K562 (cell line): Measurements from ENCODE around the gene SERGEF. TPM values are rescaled to one million over a fixed set of nuclear protein-coding genes. Genes with fewer than 3 reads are reported as not detected.

Experiments used
- ATAC-seq: fragments of 200-7000 bp; cut with Tn5 transposase; 3 replicates; pipeline ENCODE4 v1.9.1; 2020; ENCODE audit warnings: moderate library complexity
- BruUV-seq: library from RNA; stranded (reverse); fragments of 400-500 nt; replicated peaks from 2 replicates; lab custom pipeline; 2021; lab: Mats Ljungman, UMichigan
- CTCF ChIA-PET: fragments of 300-600 bp; formaldehyde crosslinking; extraction: SDS; loops from one replicate; lab custom pipeline; 2021; ENCODE audit warnings: low intra/inter-chr PET ratio; lab: Yijun Ruan, JAX
- POLR2A ChIA-PET: fragments of 300-600, 350-650 bp; sonication (Branson Sonifier 250); formaldehyde crosslinking; extraction: SDS; loops from one replicate; lab custom pipeline; 2021; ENCODE audit warnings: antibody characterized with exemption, inconsistent platforms; lab: Yijun Ruan, JAX
- DNase-seq, 4 experiments: peaks; one replicate each; pipeline versions ENCODE4 v3.0.0 to v3.0.0-alpha.2; 2011 to 2018; ENCODE audit warnings: low spot score in 3 of 4, mixed read lengths in 3 of 4; ENCODE audit errors: extremely low read depth in 1 of 4
- FAIRE-seq: peaks from 2 replicates; lab custom pipeline; 2011; peaks lifted over from hg19 to GRCh38; lab: Jason Lieb, UNC
- H2AFZ ChIP-seq: 2 replicates; pipeline ENCODE4 v1.6.0; 2011; ENCODE audit warnings: low read depth, low read length, control low read depth, inconsistent platforms
- H3K27ac ChIP-seq: fragments of 200-600 bp; 3 replicates; pipeline ENCODE4 v1.8.0; 2011; ENCODE audit warnings: low read depth, mild to moderate bottlenecking, control low read depth, inconsistent platforms, low read length, moderate library complexity, mixed read lengths; ENCODE audit errors: extremely low read depth
- H3K27me3 ChIP-seq, 2 experiments: fragments of 300-600 bp in 1 of 2; 2 replicates in 1 of 2; 3 replicates in 1 of 2; pipeline versions ENCODE4 v1.6.0 to v1.8.0; 2011; ENCODE audit warnings: inconsistent platforms in 2 of 2, low read length in 2 of 2, mild to moderate bottlenecking in 1 of 2, mixed read lengths in 1 of 2, moderate library complexity in 1 of 2; ENCODE audit not compliant: control insufficient read depth in 2 of 2, insufficient read depth in 2 of 2
- H3K36me3 ChIP-seq: fragments of 300-600 bp; 3 replicates; pipeline ENCODE4 v1.8.0; 2011; ENCODE audit warnings: mild to moderate bottlenecking, low read length, inconsistent platforms; ENCODE audit not compliant: control insufficient read depth, insufficient read depth
- H3K4me1 ChIP-seq, 2 experiments: fragments of 200-600 bp in 1 of 2; replicated peaks in 1 of 2; 2 replicates in 1 of 2; 3 replicates in 1 of 2; pipeline versions ENCODE4 v1.5.1 to v1.8.0; 2011; ENCODE audit warnings: inconsistent platforms in 2 of 2, low read length in 2 of 2, mild to moderate bottlenecking in 1 of 2, mixed read lengths in 1 of 2, moderate library complexity in 1 of 2; ENCODE audit not compliant: control insufficient read depth in 2 of 2, insufficient read depth in 2 of 2
- H3K4me2 ChIP-seq: 2 replicates; pipeline ENCODE4 v1.6.1; 2011; ENCODE audit warnings: low read length, control low read depth, inconsistent platforms, mixed read lengths; ENCODE audit not compliant: insufficient read depth
- H3K4me3 ChIP-seq: fragments of 200-600 bp; sonication (generic), shearing (Covaris generic); 2 replicates; pipeline ENCODE4 v1.5.1; 2016; ENCODE audit warnings: control low read depth, inconsistent platforms
- H3K79me2 ChIP-seq: fragments of 200-600 bp; 3 replicates; pipeline ENCODE4 v1.8.0; 2011; ENCODE audit warnings: low read length, inconsistent platforms; ENCODE audit not compliant: control insufficient read depth, insufficient read depth
- H3K9ac ChIP-seq, 2 experiments: 2 replicates each; pipeline versions ENCODE4 v1.6.0 to v1.6.1; 2011; ENCODE audit warnings: low read depth in 2 of 2, low read length in 2 of 2, control low read depth in 1 of 2, inconsistent platforms in 1 of 2, mild to moderate bottlenecking in 1 of 2, mixed read lengths in 1 of 2; ENCODE audit not compliant: insufficient read depth in 1 of 2
- H3K9me1 ChIP-seq: one replicate; pipeline ENCODE4 v1.6.0; 2011; ENCODE audit warnings: inconsistent platforms, mild to moderate bottlenecking, low read length, moderate library complexity; ENCODE audit not compliant: control insufficient read depth, insufficient read depth
- H3K9me3 ChIP-seq: replicated peaks from 2 replicates; pipeline ENCODE4 v1.5.1; 2011; ENCODE audit warnings: low read depth, low read length, inconsistent platforms; ENCODE audit not compliant: control insufficient read depth, insufficient read depth
- H4K20me1 ChIP-seq: replicated peaks from 2 replicates; pipeline ENCODE4 v1.6.1; 2011; ENCODE audit warnings: low read length, inconsistent platforms, mixed read lengths; ENCODE audit not compliant: control insufficient read depth, insufficient read depth
- ESRRB ChIP-seq: fragments of 250-450 bp; sonication (Bioruptor Pico); IDR thresholded peaks from 2 replicates; pipeline ENCODE4 v1.5.0; 2020; ENCODE audit warnings: mild to moderate bottlenecking, moderate library complexity, borderline replicate concordance
- PRMT5 ChIP-seq: sonication (generic); formaldehyde crosslinking; IDR thresholded peaks from 2 replicates; pipeline ENCODE4 v1.5.0; 2020; ENCODE audit warnings: missing genetic modification reagents
- RNF219 ChIP-seq: fragments of 250-450 bp; sonication (Bioruptor Pico); IDR thresholded peaks from 2 replicates; pipeline ENCODE4 v1.5.0; 2022; ENCODE audit warnings: mild to moderate bottlenecking
- SRSF1 ChIP-seq: fragments of 200-400 bp; formaldehyde crosslinking; IDR thresholded peaks from 2 replicates; pipeline ENCODE4 v1.6.1; 2017; ENCODE audit warnings: mild to moderate bottlenecking, low read depth, low read length, moderate library complexity
- ZNF263 ChIP-seq: sonication (generic); formaldehyde crosslinking; IDR thresholded peaks from 2 replicates; pipeline ENCODE4 v1.8.0; 2022; ENCODE audit warnings: mild to moderate bottlenecking, missing genetic modification reagents, borderline replicate concordance
- ZNF512 ChIP-seq: IDR thresholded peaks from 2 replicates; pipeline ENCODE4 v1.6.1; 2016; ENCODE audit warnings: missing genetic modification characterization, missing compliant biosample characterization
- WGBS: fragments of 100-300 bp; shearing (Covaris generic); methylation state at CpG from one replicate; pipeline ENCODE4 v1.1.6; 2016; ENCODE audit warnings: low coverage, mixed read lengths; ENCODE audit not compliant: insufficient coverage; ENCODE audit errors: missing lambda C conversion rate; 5-methylcytosine and 5-hydroxymethylcytosine counted together
- in situ Hi-C: fragments of 300-500 bp; cut with MboI; formaldehyde crosslinking; loops from 4 replicates; pipeline ENCODE4 v1.15.0; 2018; ENCODE audit warnings: inconsistent platforms, mixed read lengths
- intact Hi-C: fragments of 100-400 bp; cut with micrococcal nuclease; formaldehyde crosslinking; loops from 2 replicates; pipeline ENCODE4 v1.14.2; 2022
- polyA plus RNA-seq, 8 experiments: library from polyadenylated mRNA; depleted of rRNA in 4 of 8; stranded (reverse) in 5 of 8; unstranded in 3 of 8; fragments of >200 nt; fragmentation: Nextera tagmentation in 2 of 8; fragmentation: Illumina TruSeq in 1 of 8; extraction: Ambion mirVana in 2 of 8; extraction: Trizol in 1 of 8; gene quantifications; 2 replicates each; pipeline versions ENCODE4 v1.2.1 to v1.2.3, GENCODE V29; 2011 to 2014; ENCODE audit warnings: inconsistent platforms in 1 of 8, missing spikeins in 1 of 8
- total RNA-seq, 7 experiments: library from RNA; depleted of rRNA in 6 of 7; stranded (reverse); fragments of >200 nt in 6 of 7; fragmentation: Illumina TruSeq in 2 of 7; extraction: Trizol in 2 of 7; gene quantifications; 2 replicates each; pipeline versions ENCODE4 v1.2.1 to v1.2.3, GENCODE V29; 2011 to 2021; ENCODE audit warnings: low replicate concordance in 1 of 7

Gene SERGEF
- total and polyA plus RNA-seq, 9 of the 15 experiments (the other 6 are each of a cell fraction or from before 2014, with no cell fraction given) = 10.2 to 28.0 (median 19.9) TPM

GRCh38 chr11:17986007-17986710 lies 26.7 kb downstream of the SERGEF start:
- Histone ChIP-seq H3K36me3 (peaks cover 16% of the 10 kb centered on the region; the same call in 2 of the 3 replicates), H3K9me3 (no peaks in the 10 kb centered on the region), H2AFZ (no peak overlapping the region), H3K27ac (no peak overlapping the region), H4K20me1 (no peaks in the 10 kb centered on the region), H3K79me2 (no peaks in the 10 kb centered on the region), H3K4me1 (no peaks in the 10 kb centered on the region), H3K9ac (no peak overlapping the region), H3K9me1 (no peaks in the 10 kb centered on the region), H3K27me3 (no peaks in the 10 kb centered on the region), H3K4me2 (no peak overlapping the region), H3K4me3 (no peak overlapping the region)
- ATAC-seq = no peak
- TF ChIP-seq SRSF1 = no peak
- FAIRE-seq = no peak
- intact Hi-C loops = no loop called here
- 50% methylated on average over 7 of the region's 7 CpGs for WGBS
- in situ Hi-C loops = no loop called here
- ChIA-PET CTCF (no interaction called here), POLR2A (interaction anchor here (1.1 to 1.3 kb wide), 2 partner anchors 46 to 120 kb away, joined by 3 read pairs; partner anchors contain the start of gene SAAL1)
- DNase-seq = no peak
- no TSS peak for BruUV-seq

- FAIRE-seq = no peak
- H2AFZ ChIP-seq = no peak overlapping the region
- H3K4me1 ChIP-seq = no peaks in the 10 kb centered on the region
- H3K79me2 ChIP-seq = no peaks in the 10 kb centered on the region
- no peak overlapping the region for H3K9ac ChIP-seq
- ATAC-seq = no peak
- no peak overlapping the region for H3K4me3 ChIP-seq
- no peaks in the 10 kb centered on the region for H3K9me1 ChIP-seq
- H3K27ac ChIP-seq = no peak overlapping the region
- WGBS = 100% methylated on average over 1 of the region's 1 CpG
- intact Hi-C loops = no loop called here
- POLR2A ChIA-PET = interaction anchor here (1.3 kb wide), 1 partner anchor 121 kb away, joined by 3 read pairs; the partner anchor contains the start of gene SAAL1
- peaks cover 16% of the 10 kb centered on the region; the same call in 2 of the 3 replicates for H3K36me3 ChIP-seq
- H4K20me1 ChIP-seq = no peaks in the 10 kb centered on the region
- H3K27me3 ChIP-seq = no peaks in the 10 kb centered on the region
- no peaks in the 10 kb centered on the region for H3K9me3 ChIP-seq
- no peak overlapping the region for H3K4me2 ChIP-seq
- BruUV-seq = no TSS peak
- in situ Hi-C loops = no loop called here
- DNase-seq = no peak
- CTCF ChIA-PET = no interaction called here
- TF ChIP-seq ZNF512 (tag) = no peak
- no peak for TF ChIP-seq ESRRB (CRISPR knock-in tag)
- TF ChIP-seq RNF219 = no peak
- no peak for TF ChIP-seq PRMT5 (CRISPR knock-in tag)
- TF ChIP-seq ZNF263 (CRISPR knock-in tag) = no peak
These were observed 27.3 kb downstream of the SERGEF start for GRCh38 chr11:17985517-17985916.
